CD4-positive, alpha-beta T cell treated with Interferon alpha-2 for 1 hour (primary cell): Measurements from ENCODE around the gene DAPK1.
"Not testable (repeated sequence)": the region's sequence is repeated elsewhere in the genome, so short reads cannot be mapped to it uniquely, and the experiment has no call there.

Experiments
- DNase-seq, 2 donors: peaks; one replicate each; pipeline ENCODE4 v3.0.0-alpha.2; 2020 to 2022

The DAPK1 gene

GRCh38 chr9:87718852-87719612 is 221.4 kb downstream of the DAPK1 start:
- no peak for DNase-seq

GRCh38 chr9:87720173-87720572 is 222.5 kb downstream of the DAPK1 start:
- no peak for DNase-seq

DNA sequence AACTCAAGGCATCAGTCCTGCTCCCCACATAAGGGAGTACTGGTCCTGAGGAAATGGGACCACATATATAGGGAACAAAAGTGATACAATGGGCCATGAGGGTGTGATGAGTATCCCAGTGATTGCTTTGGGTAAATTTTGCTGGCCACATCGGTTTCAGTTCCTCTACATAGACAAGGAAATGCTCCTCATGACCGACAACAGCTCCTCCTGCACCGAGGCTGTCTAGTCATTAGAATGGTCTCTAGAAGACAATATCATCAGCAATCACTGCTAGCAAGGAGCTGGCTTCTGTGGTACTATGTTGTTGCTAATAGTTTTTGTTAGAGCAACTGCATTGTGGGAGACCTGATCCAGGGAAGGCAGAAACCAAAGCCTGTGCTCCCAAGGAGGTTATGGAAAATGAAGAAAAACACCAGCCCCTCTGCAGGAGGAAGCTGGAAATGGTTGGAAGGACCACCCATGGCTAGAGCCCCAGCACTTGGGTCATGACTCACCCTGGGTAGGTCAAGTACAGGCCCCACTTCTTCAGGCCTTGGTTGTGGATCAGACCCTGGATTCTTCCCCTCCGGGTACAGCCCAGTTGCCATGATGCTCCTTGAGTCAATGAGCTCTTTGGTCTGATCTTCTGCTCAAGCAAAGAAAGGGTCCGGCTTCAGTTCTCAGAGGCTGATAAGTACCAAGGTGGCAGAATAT is 224.9 kb downstream of the DAPK1 start:
- DNase-seq = peak; percentile 9 to 61

DNA sequence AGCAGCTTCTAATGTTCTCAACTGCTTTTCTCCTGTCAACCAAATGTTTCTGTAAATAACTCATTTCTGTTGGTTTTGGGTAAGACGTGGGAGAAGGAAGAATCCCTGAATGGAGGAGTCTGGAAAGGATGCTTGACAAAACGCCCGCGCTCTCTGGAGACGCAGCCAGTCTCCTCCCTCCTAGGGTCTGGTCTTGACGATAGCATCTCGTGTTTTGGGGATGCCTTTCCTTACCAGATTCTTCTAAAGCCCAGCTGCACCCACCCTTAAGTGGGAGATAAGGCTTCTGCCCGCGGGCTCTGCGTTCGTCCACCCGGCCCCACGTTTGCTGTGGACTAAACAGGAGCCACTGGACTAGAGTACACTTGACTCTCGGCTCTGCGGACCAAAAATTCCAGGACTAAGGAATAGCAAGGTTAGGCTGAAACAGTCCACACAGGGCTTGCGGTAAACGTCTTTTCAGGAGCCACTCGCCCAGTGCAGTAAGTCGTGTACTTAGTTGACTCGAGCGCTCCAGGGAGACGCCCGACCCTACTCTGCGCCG is 227.8 kb downstream of the DAPK1 start:
- no peak for DNase-seq

GRCh38 chr9:87725900-87726709 is 228.4 kb downstream of the DAPK1 start, which contains the start of gene CTSL:
Gene CTSL (plus strand): TSS chr9:87726119. CDS start chr9:87727604, 1,485 bp downstream.
- DNase-seq = peak; percentile 56 to 70

GRCh38 chr9:87729246-87729645 is 231.6 kb downstream of the DAPK1 start:
- no peak for DNase-seq

- no peak for DNase-seq
Observed at GRCh38 chr9:87731321-87731720, 233.7 kb downstream of the DAPK1 start.

DNA sequence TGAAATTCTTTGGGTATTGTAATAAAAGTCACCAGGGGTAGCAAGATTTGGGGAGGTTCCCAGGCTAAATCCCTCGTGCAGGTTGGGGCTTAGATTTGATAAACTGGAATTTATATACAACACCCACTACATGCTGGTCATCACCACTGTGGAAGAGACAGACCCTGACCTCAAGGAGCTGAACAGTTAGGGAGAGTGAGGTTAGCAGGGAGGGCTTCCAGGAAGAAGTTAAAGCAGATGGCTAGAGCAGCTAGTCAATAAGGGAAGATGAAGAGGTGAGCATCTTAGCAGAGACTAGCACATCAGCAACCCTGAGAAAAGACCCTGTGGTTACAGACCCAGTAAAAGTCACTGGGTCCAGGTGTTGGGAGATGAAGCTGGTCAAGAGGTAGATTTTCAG is 234.7 kb downstream of the DAPK1 start:
- no peak for DNase-seq

DNA sequence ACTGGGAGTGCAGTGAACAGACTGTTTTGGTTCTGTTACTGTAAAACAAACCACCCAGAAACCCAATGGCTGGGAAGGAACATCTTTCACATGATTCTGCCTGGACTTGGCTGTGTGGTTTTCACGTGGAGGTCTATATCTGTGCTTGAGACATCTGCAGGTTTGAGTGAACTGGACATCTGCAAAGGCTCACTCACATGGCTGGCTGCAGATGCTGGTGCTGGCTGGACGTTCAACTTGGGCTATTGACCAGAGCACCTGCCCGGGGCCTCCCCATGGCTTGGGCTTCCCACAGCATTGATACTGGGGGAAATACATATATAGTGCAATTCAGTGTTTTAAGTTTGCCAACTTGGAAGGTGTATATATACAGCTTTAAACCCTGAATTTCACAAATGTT is 235.1 kb downstream of the DAPK1 start:
- DNase-seq = no peak

- DNase-seq = no peak
Observed at GRCh38 chr9:87733273-87734052, 235.8 kb downstream of the DAPK1 start.

GRCh38 chr9:87734106-87734505 is 236.4 kb downstream of the DAPK1 start:
- DNase-seq = no peak

GRCh38 chr9:87739546-87739945 is 241.9 kb downstream of the DAPK1 start:
- DNase-seq = no peak

- DNase-seq = no peak
Observed at GRCh38 chr9:87740209-87740608, 242.5 kb downstream of the DAPK1 start.

DNA sequence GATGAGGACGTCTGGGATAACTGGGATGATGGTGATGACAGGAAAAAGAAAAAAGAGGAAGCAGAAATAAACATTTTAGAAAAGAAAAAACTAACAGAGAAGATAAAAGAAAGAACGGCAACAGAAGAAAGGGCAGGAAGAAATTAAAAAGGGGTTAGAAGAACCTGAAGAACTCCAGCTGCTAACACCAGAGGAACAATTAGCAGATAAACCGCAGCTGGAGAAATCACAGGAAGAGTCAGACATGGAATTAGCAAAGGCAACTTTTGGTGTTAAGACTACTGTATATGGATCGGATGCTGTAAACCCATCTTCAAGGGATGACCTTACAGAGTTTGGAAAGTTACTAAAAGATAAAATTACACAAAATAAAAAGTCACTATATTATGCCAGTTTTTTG is 243.7 kb downstream of the DAPK1 start:
- DNase-seq = no peak

- DNase-seq = no peak
Observed at GRCh38 chr9:87741891-87742290, 244.2 kb downstream of the DAPK1 start.

GRCh38 chr9:87742813-87743428 is 245.3 kb downstream of the DAPK1 start:
- no peak for DNase-seq

GRCh38 chr9:87744247-87744646 is 246.6 kb downstream of the DAPK1 start:
- not testable (repeated sequence) for DNase-seq

DNA sequence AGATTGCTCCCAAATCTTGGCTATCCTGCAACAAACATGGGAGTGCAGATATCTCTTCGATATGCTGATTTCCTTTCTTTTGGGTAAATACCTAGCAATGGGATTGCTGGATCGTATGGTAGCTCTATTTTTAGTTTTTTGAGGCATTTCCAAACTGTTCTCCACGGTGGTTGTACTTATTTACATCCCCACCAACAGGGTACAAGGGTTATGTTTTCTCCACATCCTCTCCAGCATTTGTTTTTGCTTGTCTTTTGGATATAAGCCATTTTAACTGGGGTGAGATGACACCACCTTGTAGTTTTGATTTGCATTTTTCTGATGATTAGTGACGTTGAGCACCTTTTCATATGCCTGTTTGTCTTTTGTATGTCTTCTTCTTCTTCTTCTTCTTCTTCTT is 248.5 kb downstream of the DAPK1 start:
- no peak for DNase-seq

- no peak for DNase-seq
Observed at GRCh38 chr9:87748881-87749280, 251.2 kb downstream of the DAPK1 start.

DNA sequence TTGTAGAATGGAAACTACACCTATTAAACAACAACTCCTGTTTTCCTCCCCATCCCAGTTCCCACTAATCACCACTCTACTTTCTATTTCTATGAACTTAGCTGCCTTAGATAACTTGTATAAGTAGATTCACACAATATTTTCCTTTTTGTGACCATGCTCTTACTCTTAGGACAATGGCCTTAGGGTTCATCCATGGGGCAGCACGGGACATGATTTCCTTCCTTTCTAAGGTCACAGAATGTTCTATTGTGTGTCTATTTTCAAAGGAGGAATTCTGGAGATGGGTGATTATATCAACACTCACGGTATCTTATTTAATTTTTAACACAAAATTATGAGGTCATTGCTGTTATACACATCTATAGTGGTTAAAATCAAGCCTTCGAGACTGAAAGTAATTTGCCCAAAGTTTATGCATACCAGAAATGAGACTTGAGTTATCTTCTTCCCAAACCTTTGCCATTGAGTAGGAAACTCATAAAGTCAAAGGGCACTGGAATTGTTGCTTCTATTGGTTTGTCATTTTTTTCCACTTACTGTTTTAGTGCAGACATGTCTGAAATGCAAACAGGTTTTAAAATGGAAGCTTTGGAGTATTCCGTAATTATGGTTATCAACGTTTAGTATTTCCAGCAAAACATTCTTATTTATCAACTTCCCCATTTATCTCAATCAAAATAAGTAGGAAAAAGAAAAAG is 251.8 kb downstream of the DAPK1 start:
- DNase-seq = no peak

GRCh38 chr9:87750726-87751125 is 253.1 kb downstream of the DAPK1 start:
- no peak for DNase-seq
